ENCODE data around the gene WDR18.

Gene WDR18

GRCh38 chr19:972281-972680 lies 11.9 kb upstream of the WDR18 start:
- H3K36me3 Mint-ChIP-seq = peaks cover 7% of the 10 kb centered on the region

GRCh38 chr19:973726-974563 lies 10.2 kb upstream of the WDR18 start:
- Mint-ChIP-seq H3K36me3 (peaks cover 7% of the 10 kb centered on the region), H3K27me3 (no peaks in the 10 kb centered on the region), H3K4me3 (no peak overlapping the region), H3K4me1 (ENCODE audit: low read depth) (no peaks in the 10 kb centered on the region), H3K9me3 (ENCODE audit: low read depth) (peaks cover 5% of the 10 kb centered on the region), H3K27ac (no peak overlapping the region)

More at GRCh38 chr19:972281-972680, 11.9 kb upstream of the WDR18 start:
- Mint-ChIP-seq H3K27me3 (no peaks in the 10 kb centered on the region), H3K4me3 (no peak overlapping the region), H3K4me1 (ENCODE audit: low read depth) (no peaks in the 10 kb centered on the region), H3K27ac (no peak overlapping the region), H3K9me3 (ENCODE audit: low read depth) (peaks cover 5% of the 10 kb centered on the region)

GRCh38 chr19:974564-975257 lies 9.4 kb upstream of the WDR18 start:
- Mint-ChIP-seq H3K27me3 (no peaks in the 10 kb centered on the region), H3K36me3 (peaks cover 7% of the 10 kb centered on the region), H3K4me1 (ENCODE audit: low read depth) (no peaks in the 10 kb centered on the region), H3K4me3 (no peak overlapping the region), H3K27ac (no peak overlapping the region), H3K9me3 (ENCODE audit: low read depth) (peaks cover 5% of the 10 kb centered on the region)

GRCh38 chr19:976476-976875 lies 7.7 kb upstream of the WDR18 start:
- H3K27me3 Mint-ChIP-seq = no peaks in the 10 kb centered on the region
- peaks cover 3% of the 10 kb centered on the region for H3K36me3 Mint-ChIP-seq
- H3K9me3 Mint-ChIP-seq (ENCODE audit: low read depth) = no peaks in the 10 kb centered on the region
- no peak overlapping the region for H3K4me3 Mint-ChIP-seq
- H3K4me1 Mint-ChIP-seq (ENCODE audit: low read depth) = no peaks in the 10 kb centered on the region
- no peak overlapping the region for H3K27ac Mint-ChIP-seq

- Mint-ChIP-seq H3K27ac (no peak overlapping the region), H3K36me3 (peaks cover 3% of the 10 kb centered on the region), H3K4me1 (ENCODE audit: low read depth) (no peaks in the 10 kb centered on the region), H3K4me3 (no peak overlapping the region), H3K27me3 (no peaks in the 10 kb centered on the region), H3K9me3 (ENCODE audit: low read depth) (no peaks in the 10 kb centered on the region)
Measured at GRCh38 chr19:977058-977464, 7.1 kb upstream of the WDR18 start.

- H3K36me3 Mint-ChIP-seq = no peaks in the 10 kb centered on the region
- H3K27me3 Mint-ChIP-seq = no peaks in the 10 kb centered on the region
- H3K9me3 Mint-ChIP-seq (ENCODE audit: low read depth) = no peaks in the 10 kb centered on the region
- no peak overlapping the region for H3K4me3 Mint-ChIP-seq
- H3K4me1 Mint-ChIP-seq (ENCODE audit: low read depth) = peaks cover 2% of the 10 kb centered on the region
- H3K27ac Mint-ChIP-seq = no peak overlapping the region
Measured at GRCh38 chr19:979318-979741, 4.8 kb upstream of the WDR18 start.

GRCh38 chr19:980133-980998 lies 3.8 kb upstream of the WDR18 start:
- Mint-ChIP-seq H3K9me3 (ENCODE audit: low read depth) (no peaks in the 10 kb centered on the region), H3K4me1 (ENCODE audit: low read depth) (peaks cover 7% of the 10 kb centered on the region), H3K27me3 (no peaks in the 10 kb centered on the region), H3K27ac (no peak overlapping the region), H3K36me3 (no peaks in the 10 kb centered on the region), H3K4me3 (no peak overlapping the region)

- H3K27me3 Mint-ChIP-seq = no peaks in the 10 kb centered on the region
- no peaks in the 10 kb centered on the region for H3K9me3 Mint-ChIP-seq (ENCODE audit: low read depth)
- no peak overlapping the region for H3K4me3 Mint-ChIP-seq
- peaks cover 10% of the 10 kb centered on the region for H3K4me1 Mint-ChIP-seq (ENCODE audit: low read depth)
- H3K36me3 Mint-ChIP-seq = no peaks in the 10 kb centered on the region
- no peak overlapping the region for H3K27ac Mint-ChIP-seq
Measured at GRCh38 chr19:982567-983170, 1.5 kb upstream of the WDR18 start.

GRCh38 chr19:986083-986482 lies 1.9 kb downstream of the WDR18 start:
- H3K36me3 Mint-ChIP-seq = no peaks in the 10 kb centered on the region
- no peaks in the 10 kb centered on the region for H3K9me3 Mint-ChIP-seq (ENCODE audit: low read depth)
- H3K4me3 Mint-ChIP-seq = peak overlapping the region; percentile 91
- H3K4me1 Mint-ChIP-seq (ENCODE audit: low read depth) = peaks cover 10% of the 10 kb centered on the region
- H3K27ac Mint-ChIP-seq = no peak overlapping the region
- no peaks in the 10 kb centered on the region for H3K27me3 Mint-ChIP-seq

- Mint-ChIP-seq H3K4me1 (ENCODE audit: low read depth) (peaks cover 8% of the 10 kb centered on the region), H3K36me3 (no peaks in the 10 kb centered on the region), H3K9me3 (ENCODE audit: low read depth) (no peaks in the 10 kb centered on the region), H3K27me3 (no peaks in the 10 kb centered on the region), H3K27ac (no peak overlapping the region), H3K4me3 (no peak overlapping the region)
Measured at GRCh38 chr19:988081-988480, 3.9 kb downstream of the WDR18 start.

- H3K27me3 Mint-ChIP-seq = no peaks in the 10 kb centered on the region
- H3K9me3 Mint-ChIP-seq (ENCODE audit: low read depth) = no peaks in the 10 kb centered on the region
- no peaks in the 10 kb centered on the region for H3K36me3 Mint-ChIP-seq
- no peak overlapping the region for H3K27ac Mint-ChIP-seq
- H3K4me1 Mint-ChIP-seq (ENCODE audit: low read depth) = peaks cover 8% of the 10 kb centered on the region
- H3K4me3 Mint-ChIP-seq = no peak overlapping the region
Measured at GRCh38 chr19:988510-988909, 4.4 kb downstream of the WDR18 start.

- Mint-ChIP-seq H3K4me3 (no peak overlapping the region), H3K4me1 (ENCODE audit: low read depth) (peaks cover 8% of the 10 kb centered on the region), H3K36me3 (no peaks in the 10 kb centered on the region), H3K9me3 (ENCODE audit: low read depth) (no peaks in the 10 kb centered on the region), H3K27me3 (no peaks in the 10 kb centered on the region), H3K27ac (no peak overlapping the region)
Measured at GRCh38 chr19:989381-990081, 5.4 kb downstream of the WDR18 start.

GRCh38 chr19:990119-990571 lies 6.0 kb downstream of the WDR18 start:
- no peaks in the 10 kb centered on the region for H3K27me3 Mint-ChIP-seq
- H3K27ac Mint-ChIP-seq = no peak overlapping the region
- no peaks in the 10 kb centered on the region for H3K9me3 Mint-ChIP-seq (ENCODE audit: low read depth)
- peaks cover 3% of the 10 kb centered on the region for H3K4me1 Mint-ChIP-seq (ENCODE audit: low read depth)
- no peak overlapping the region for H3K4me3 Mint-ChIP-seq
- no peaks in the 10 kb centered on the region for H3K36me3 Mint-ChIP-seq

GRCh38 chr19:990746-991145 lies 6.6 kb downstream of the WDR18 start:
- H3K27me3 Mint-ChIP-seq = no peaks in the 10 kb centered on the region
- no peak overlapping the region for H3K27ac Mint-ChIP-seq
- H3K4me3 Mint-ChIP-seq = no peak overlapping the region
- H3K4me1 Mint-ChIP-seq (ENCODE audit: low read depth) = no peaks in the 10 kb centered on the region
- no peaks in the 10 kb centered on the region for H3K9me3 Mint-ChIP-seq (ENCODE audit: low read depth)
- H3K36me3 Mint-ChIP-seq = no peaks in the 10 kb centered on the region

All from activated naive CD8-positive, alpha-beta T cell (primary cell).